Kidney epithelial cell (primary cell): ENCODE measurements around the gene YIF1A. TPM values are rescaled to one million over a fixed set of nuclear protein-coding genes. Genes with fewer than 3 reads are reported as not detected.

Source experiments
- DNase-seq: peaks from one replicate; pipeline ENCODE4 v3.0.0-alpha.2; 2010; ENCODE audit warnings: low read depth
- H3K27me3 ChIP-seq: 2 replicates; pipeline ENCODE4 v1.6.0; 2011; ENCODE audit warnings: low read length; ENCODE audit not compliant: control insufficient read depth, insufficient read depth
- H3K36me3 ChIP-seq: 2 replicates; pipeline ENCODE4 v1.5.1; 2011; ENCODE audit warnings: low read length; ENCODE audit not compliant: control insufficient read depth, insufficient read depth
- H3K4me3 ChIP-seq: 2 replicates; pipeline ENCODE4 v1.5.1; 2011; ENCODE audit warnings: low read depth, mild to moderate bottlenecking, control low read depth, low read length
- total RNA-seq: library from RNA; depleted of rRNA; stranded (reverse); fragments of >200 nt; gene quantifications from 2 replicates; pipeline ENCODE4 v1.2.3, GENCODE V29; 2015
- TF ChIP-seq, protein P1 (sequence below): IDR thresholded peaks from 2 replicates; pipeline ENCODE4 v1.5.1; 2011; ENCODE audit warnings: mild to moderate bottlenecking, moderate library complexity, low read length, control low read depth, inconsistent platforms; ENCODE audit not compliant: insufficient read depth, poor library complexity, severe bottlenecking

YIF1A gene
- total RNA-seq, 1 donor from 2014 or later: 104 TPM

DNA sequence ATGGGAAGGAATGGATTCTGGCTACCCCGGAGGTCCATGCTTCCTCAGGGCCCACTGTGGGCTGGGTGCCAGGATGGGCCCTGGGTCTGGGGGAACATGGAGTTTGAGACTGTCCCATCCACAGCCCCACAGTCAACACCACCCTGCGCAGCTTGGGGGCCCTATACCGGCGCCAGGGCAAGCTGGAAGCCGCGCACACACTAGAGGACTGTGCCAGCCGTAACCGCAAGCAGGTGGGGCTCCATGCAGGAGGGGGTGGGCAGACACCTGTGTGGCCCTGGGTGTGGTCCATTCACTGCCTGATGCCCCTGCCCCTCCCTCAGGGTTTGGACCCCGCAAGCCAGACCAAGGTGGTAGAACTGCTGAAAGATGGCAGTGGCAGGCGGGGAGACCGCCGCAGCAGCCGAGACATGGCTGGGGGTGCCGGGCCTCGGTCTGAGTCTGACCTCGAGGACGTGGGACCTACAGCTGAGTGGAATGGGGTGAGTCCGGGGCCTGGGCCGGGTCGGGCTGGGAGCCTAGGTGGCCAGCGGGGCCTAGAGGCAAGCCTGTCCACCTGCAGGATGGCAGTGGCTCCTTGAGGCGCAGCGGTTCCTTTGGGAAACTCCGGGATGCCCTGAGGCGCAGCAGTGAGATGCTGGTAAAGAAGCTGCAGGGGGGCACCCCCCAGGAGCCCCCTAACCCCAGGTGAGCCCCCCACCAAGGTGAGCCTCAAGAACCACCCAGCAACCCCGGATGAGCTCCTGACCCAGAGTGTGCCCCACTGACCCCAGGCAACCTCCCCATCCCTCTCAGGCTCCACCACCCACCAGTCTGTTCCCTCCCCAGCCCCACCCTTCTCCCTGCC lies 23.2 kb downstream of the YIF1A start:
- Histone ChIP-seq H3K27me3 (no peaks in the 10 kb centered on the region), H3K4me3 (no peak overlapping the region), H3K36me3 (peaks cover 1% of the 10 kb centered on the region)
- TF ChIP-seq, protein P1, sequence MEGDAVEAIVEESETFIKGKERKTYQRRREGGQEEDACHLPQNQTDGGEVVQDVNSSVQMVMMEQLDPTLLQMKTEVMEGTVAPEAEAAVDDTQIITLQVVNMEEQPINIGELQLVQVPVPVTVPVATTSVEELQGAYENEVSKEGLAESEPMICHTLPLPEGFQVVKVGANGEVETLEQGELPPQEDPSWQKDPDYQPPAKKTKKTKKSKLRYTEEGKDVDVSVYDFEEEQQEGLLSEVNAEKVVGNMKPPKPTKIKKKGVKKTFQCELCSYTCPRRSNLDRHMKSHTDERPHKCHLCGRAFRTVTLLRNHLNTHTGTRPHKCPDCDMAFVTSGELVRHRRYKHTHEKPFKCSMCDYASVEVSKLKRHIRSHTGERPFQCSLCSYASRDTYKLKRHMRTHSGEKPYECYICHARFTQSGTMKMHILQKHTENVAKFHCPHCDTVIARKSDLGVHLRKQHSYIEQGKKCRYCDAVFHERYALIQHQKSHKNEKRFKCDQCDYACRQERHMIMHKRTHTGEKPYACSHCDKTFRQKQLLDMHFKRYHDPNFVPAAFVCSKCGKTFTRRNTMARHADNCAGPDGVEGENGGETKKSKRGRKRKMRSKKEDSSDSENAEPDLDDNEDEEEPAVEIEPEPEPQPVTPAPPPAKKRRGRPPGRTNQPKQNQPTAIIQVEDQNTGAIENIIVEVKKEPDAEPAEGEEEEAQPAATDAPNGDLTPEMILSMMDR: no peak
- DNase-seq: no peak

DNA sequence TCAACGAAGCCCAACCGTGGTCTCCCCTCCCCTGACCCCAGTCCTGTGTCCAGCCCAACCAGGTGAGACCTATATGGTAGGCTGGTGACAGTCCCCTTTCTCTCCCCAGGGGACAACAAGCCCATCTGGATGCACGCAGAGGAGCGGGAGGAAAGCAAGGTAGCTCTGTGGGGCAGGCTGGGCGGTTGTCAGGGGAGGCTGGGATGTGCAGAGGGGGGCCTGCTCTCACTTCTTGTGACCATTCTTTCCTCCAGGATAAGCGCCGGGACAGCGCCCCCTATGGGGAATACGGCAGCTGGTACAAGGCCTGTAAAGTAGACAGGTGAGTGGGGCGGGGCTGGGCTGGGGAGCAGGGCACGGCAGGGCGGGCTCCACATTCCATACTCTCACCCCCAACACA lies 24.0 kb downstream of the YIF1A start:
- Histone ChIP-seq H3K4me3 (no peak overlapping the region), H3K27me3 (no peaks in the 10 kb centered on the region), H3K36me3 (peaks cover 1% of the 10 kb centered on the region)
- DNase-seq: no peak
- TF ChIP-seq, protein P1: peak; percentile 52

DNA sequence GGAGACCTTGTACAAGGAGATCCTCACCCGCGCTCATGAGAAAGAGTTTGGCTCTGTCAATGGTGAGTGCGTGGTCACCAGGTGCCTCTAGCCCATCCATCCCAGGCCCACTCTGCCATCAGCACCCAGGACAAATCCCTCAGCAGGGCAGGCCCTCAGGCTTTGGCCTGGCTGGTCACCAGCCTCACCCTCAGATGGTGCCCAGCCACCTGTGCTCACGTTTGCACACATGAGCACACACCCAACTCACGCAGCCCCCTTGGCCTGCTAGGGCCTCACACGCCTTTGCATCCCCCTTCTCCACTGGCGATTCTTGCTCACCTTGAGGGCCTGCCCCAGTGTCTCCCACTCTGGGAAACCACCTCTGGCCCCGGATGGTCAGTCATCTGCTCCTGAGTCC lies 24.6 kb downstream of the YIF1A start:
- peaks cover 1% of the 10 kb centered on the region for H3K36me3 ChIP-seq
- no peak for DNase-seq
- H3K27me3 ChIP-seq: no peaks in the 10 kb centered on the region
- no peak overlapping the region for H3K4me3 ChIP-seq
- TF ChIP-seq, protein P1: no peak

DNA sequence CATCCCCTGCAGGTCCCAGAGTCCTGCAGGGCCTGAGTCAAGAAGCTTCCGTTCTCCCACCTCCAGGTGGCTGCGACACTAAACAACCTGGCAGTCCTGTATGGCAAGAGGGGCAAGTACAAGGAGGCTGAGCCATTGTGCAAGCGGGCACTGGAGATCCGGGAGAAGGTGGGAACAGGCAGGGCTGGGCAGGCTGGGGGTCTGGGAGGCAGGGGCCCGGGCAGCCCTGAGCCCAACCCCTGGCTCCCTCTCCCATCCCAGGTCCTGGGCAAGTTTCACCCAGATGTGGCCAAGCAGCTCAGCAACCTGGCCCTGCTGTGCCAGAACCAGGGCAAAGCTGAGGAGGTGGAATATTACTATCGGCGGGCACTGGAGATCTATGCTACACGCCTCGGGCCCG lies 25.2 kb downstream of the YIF1A start:
- Histone ChIP-seq H3K27me3 (no peaks in the 10 kb centered on the region), H3K4me3 (no peak overlapping the region), H3K36me3 (peaks cover 1% of the 10 kb centered on the region)
- TF ChIP-seq, protein P1: no peak
- DNase-seq: no peak

DNA sequence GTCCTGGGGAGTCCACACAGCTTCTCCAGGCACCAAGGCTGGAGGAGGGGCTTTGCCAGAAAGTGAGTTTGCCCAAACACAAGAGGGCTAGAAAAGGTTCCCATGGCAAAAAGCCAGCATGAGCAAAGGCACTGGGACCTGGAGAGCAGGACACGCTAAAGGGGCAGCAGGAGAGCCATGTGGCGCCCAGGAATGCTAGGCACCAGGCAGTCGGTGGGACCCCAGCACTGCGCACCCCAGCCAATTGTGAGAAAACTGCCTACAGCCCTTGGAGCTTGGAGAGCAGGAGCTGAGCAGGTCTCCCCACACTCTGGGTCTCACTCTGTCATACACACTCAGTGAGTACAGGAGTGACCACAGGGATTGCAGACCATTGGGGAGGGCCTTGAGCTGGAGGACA lies 25.7 kb downstream of the YIF1A start:
- H3K27me3 ChIP-seq: no peaks in the 10 kb centered on the region
- no peak overlapping the region for H3K4me3 ChIP-seq
- DNase-seq: no peak
- TF ChIP-seq, protein P1: no peak
- peaks cover 1% of the 10 kb centered on the region for H3K36me3 ChIP-seq

DNA sequence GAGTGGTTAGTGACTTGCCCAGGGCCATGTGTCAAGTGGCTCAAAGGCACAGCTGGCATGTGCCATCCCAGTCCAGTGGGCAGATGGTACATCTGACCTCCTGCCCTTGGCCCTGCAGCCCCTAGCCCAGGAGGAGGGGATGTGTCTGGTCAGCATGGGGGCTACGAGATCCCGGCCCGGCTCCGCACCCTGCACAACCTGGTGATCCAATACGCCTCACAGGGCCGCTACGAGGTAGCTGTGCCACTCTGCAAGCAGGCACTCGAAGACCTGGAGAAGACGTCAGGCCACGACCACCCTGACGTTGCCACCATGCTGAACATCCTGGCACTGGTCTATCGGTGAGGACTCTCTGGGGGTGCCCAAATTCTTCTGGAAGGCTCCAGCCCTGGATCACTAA lies 26.2 kb downstream of the YIF1A start:
- Histone ChIP-seq H3K27me3 (no peaks in the 10 kb centered on the region), H3K4me3 (no peak overlapping the region), H3K36me3 (peaks cover 1% of the 10 kb centered on the region)
- TF ChIP-seq, protein P1: no peak
- DNase-seq: no peak
